Erythroblast (primary cell): Measurements from ENCODE around the gene RMND1.

Experiments used
- GATA1 ChIP-seq: IDR thresholded peaks from 2 replicates; pipeline ENCODE4 v1.6.1; 2011; ENCODE audit warnings: low read depth, mild to moderate bottlenecking, control low read depth, low read length, moderate library complexity
- POLR2A ChIP-seq: IDR thresholded peaks from 2 replicates; pipeline ENCODE4 v1.6.1; 2011; ENCODE audit warnings: mild to moderate bottlenecking, low read length

DNA sequence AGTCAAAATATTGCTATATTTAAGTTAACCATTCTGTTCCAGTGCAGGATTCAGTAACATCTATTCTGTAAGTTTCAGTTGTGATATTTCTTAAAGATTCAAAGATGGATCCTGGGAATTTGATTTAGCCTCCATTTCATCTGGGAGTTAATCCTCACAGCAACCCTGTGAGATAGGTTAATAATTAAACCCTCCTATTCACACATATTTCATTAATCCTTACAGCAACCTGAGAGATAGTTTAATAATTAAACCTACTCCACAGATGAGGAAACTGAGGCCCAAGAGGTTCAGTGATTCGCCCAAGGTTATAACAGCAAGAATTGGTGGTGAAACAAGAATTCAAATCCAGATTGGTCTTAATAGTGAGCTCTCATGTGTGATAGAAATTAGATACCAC lies 49.7 kb downstream of the RMND1 start:
- TF ChIP-seq POLR2A (no peak), GATA1 (no peak)
